OCI-M2 (cell line): ENCODE data around the gene CLOCK.

Experiments used
- DNase-seq: peaks from one replicate; lab custom pipeline; 2025; ENCODE audit not compliant: unreplicated experiment; lab: John Stamatoyannopoulos, UW

Gene CLOCK

DNA sequence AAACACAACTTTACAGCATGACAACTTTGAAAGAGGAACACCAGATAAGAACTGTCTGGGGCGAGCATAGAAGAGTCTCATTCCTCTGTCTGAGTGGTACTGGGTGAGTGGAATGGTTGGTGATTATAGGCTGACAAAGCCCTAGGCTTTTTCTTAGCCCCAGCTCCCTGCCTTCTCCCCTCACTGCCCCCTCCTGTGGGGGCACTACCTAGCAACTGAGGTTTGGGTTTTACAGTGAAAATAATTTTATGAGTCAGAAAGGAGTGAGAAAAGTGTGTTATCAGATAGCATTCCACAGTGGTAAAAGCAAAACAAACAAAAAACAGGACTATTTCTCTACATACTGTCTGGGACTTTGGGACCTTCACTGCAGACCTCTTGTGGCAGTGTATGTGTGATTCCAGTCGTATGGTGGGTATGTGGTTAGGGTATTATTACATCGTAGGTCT, 161.5 kb downstream of the CLOCK start:
- DNase-seq: no peak

DNA sequence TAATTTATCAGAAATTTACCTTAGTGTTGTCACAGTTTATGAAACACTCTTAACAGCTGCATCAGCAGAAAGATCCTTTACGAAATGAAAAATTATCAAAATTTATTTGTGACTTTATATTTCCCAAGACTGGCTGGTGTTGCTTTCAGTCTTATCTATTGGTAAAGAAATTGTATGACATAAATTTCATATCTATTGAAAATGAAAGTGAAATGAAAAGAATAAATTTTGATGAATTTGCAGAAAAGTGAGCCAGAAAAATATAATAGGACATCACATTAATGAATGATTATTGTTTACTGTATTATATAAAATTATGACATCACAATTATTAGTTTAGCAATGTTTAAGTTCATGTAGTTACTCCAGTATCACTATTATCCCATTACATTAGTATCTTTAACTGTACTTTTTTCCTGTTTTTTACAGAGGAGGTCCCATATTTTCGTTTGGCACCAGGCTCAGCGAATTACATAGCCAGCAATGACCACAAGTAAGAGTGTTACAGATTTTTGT, 164.2 kb downstream of the CLOCK start:
- no peak for DNase-seq

DNA sequence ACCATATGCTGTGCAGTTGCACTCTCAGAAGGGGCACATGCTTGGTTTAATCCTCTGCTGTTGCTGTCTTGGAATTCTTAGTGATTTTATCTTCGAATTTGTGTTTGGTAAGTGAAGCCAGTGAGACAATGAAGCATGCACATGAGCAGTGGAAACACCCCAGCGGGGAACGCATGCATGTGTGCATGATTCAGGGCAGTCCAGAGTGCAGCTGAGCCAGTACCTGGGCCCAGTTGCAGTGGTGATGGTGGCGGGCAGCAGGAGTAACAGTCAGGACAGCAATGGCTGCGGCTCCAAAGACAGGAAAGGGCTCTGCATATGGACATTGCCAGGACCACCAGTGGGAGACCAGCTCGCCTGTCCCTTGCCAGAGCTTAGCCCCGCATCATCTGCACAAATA, 165.2 kb downstream of the CLOCK start:
- DNase-seq: no peak

DNA sequence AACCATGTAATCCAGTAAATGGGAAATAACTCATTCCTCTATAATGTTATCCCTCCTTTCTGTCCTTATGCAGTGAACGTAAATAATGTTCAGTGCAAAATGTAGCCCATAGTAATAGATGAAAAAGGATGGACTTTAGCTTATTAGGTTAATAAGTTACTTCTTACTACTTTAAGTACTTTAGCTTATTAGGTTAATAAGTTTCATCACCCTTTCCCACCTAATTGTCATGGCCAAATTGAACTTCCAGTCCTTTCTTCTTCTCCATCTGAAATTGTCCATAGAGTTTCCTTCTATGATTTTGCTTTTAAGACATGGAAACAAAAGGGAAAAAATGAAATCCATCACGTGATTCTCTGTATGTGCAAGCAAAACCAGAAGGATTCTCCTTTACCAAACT, 166.1 kb downstream of the CLOCK start:
- no peak for DNase-seq

DNA sequence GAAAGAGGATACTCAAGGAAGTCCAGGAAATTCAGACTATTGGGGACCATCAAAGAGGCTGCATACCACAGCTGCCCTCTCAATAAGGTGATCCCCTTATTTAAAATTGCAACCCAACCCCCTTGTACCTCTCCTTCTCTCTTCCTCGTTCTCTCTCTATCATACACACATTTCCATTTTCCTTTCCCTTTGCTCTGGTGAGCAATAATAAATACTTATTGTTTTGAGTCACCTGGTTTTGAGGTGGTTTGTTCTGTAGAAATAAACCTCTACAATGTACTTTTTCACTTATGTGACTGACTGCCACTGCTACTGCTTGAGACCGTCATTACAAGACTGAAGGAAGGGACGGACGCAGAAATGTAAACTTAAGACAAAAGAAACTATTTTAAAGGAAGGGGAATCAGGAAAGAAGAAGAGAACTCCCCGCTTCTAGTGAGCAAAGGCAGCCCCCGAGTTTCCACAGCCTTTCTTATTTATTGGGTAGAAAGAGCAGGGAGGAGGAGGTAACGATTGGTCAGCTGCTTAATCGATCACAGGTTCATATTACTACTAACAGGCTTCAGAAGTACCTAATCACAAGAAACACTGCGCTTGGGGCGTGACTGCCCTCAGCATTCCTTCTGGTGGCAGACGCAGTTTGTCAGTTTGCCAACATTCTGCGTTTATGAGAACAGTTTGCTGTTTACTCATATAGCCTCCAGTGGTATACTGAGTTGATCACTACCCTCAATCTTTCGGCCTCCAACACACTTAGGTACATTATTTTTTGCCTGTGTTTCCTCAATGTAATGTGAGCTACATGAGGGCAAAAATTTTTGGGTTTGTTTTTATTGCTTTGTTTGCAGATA, 167.9 kb downstream of the CLOCK start:
- DNase-seq: no peak
